Muscle layer of duodenum (tissue), 2 donors: ENCODE measurements around the gene WDR18.
A peak's percentile ranks its signal among the peaks of the same experiment; 100 is the strongest.

Experiments
- H3K27ac ChIP-seq: one replicate; pipeline ENCODE4 v1.7.0; 2013; ENCODE audit warnings: mild to moderate bottlenecking, low read length
- H3K27me3 ChIP-seq: one replicate; pipeline ENCODE4 v1.7.0; 2013; ENCODE audit warnings: low read depth, mild to moderate bottlenecking, control low read depth, low read length
- H3K36me3 ChIP-seq, 2 donors: one replicate each; pipeline ENCODE4 v1.7.0; 2013; ENCODE audit warnings: low read length in 2 of 2, control low read depth in 1 of 2, mild to moderate bottlenecking in 1 of 2; ENCODE audit not compliant: insufficient read depth in 2 of 2, control insufficient read depth in 1 of 2
- H3K4me1 ChIP-seq, 2 donors: one replicate each; pipeline ENCODE4 v1.7.0; 2013; ENCODE audit warnings: low read length in 2 of 2, mild to moderate bottlenecking in 2 of 2, control low read depth in 1 of 2, moderate library complexity in 1 of 2; ENCODE audit not compliant: insufficient read depth in 2 of 2, control insufficient read depth in 1 of 2
- H3K4me3 ChIP-seq, 2 donors: one replicate each; pipeline ENCODE4 v1.7.0; 2013; ENCODE audit warnings: low read length in 2 of 2, low read depth in 1 of 2, mild to moderate bottlenecking in 1 of 2
- H3K9me3 ChIP-seq, 2 donors: one replicate each; pipeline ENCODE4 v1.7.0; 2013; ENCODE audit warnings: low read length in 2 of 2, control low read depth in 1 of 2, mild to moderate bottlenecking in 1 of 2; ENCODE audit not compliant: control insufficient read depth in 1 of 2
- donor health status: healthy.

Gene WDR18, protein sequence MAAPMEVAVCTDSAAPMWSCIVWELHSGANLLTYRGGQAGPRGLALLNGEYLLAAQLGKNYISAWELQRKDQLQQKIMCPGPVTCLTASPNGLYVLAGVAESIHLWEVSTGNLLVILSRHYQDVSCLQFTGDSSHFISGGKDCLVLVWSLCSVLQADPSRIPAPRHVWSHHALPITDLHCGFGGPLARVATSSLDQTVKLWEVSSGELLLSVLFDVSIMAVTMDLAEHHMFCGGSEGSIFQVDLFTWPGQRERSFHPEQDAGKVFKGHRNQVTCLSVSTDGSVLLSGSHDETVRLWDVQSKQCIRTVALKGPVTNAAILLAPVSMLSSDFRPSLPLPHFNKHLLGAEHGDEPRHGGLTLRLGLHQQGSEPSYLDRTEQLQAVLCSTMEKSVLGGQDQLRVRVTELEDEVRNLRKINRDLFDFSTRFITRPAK

DNA sequence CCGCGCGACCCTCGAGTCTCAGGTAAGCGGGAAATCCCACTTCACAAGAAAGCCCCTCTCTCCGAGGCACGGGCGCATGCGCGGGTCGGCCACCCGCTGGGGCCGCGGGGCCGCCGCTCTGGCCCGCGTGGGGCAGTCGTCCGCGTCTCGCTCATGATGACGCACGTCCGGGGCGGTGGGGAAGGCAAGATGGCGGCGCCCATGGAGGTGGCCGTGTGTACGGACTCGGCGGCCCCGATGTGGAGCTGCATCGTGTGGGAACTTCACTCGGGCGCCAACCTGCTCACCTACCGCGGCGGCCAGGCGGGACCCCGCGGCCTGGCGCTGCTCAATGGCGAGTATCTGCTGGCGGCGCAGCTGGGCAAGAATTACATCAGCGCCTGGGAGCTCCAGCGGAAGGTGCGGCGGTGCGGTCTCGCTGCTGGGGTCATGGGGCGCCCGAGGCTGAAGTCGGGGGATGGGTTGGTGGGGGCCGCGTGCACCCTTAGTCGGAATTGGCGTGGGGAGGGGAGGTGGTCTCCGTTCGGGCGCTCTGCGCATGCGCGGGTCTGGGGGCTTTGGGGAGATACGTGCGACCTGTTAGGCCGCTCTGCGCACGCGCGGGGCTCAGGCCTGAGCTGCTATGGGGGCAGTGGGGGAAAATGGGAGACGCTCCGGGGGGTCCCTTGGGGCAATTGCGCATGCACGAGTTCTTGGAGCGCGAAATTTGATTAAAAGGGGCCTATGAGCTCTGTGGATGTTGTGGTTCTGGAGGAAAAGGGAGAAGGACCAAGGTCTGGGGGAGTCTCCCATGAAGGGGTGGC lies at the start of gene WDR18:
WDR18 (plus strand) TSS at position 181 of the 803 bp plus-strand sequence; CDS start at position 190, 9 bp downstream.
- no peaks in the 10 kb centered on the region for H3K9me3 ChIP-seq
- peak within 1 kb of the TSS; percentile 60 for H3K27ac ChIP-seq
- H3K4me3 ChIP-seq: peak within 1 kb of the TSS; percentile 76 to 96
- peaks cover 4 to 25% of the 10 kb centered on the region in 2 donors for H3K36me3 ChIP-seq
- H3K27me3 ChIP-seq: no peaks in the 10 kb centered on the region
- peaks cover 0 to 24% of the 10 kb centered on the region in 2 donors for H3K4me1 ChIP-seq

DNA sequence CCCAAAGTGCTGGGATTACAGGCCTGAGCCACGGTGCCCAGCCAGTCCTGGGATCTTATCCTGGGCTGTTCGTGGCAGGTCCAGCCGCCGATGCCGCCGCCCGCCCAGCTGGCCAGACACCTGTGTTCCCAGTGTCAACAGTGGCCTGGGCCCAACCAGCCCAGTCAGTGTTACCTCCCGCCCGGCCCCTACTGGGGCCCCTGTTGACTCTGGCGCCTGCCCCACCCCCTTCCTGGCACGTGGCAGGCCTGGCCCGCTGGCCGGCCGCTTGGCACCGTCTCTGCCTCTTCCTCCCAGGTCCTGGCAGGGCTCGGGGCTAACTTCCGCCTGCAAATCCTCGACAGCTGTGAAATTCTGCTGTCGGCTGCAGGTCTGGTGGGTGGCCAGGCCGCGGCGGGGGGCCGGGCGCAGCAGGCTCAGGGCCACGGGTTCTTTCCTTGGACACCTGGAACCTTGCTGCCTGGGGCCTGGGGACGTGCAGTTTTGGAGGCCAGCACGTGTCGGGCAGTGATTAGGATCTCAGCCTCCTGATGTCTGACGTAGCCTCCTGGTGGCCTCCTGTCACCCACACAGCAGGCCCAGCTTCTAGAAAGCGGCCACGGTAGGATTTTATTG lies 49.2 kb upstream of the WDR18 start:
- peaks cover 0 to under 1% of the 10 kb centered on the region in 2 donors for H3K36me3 ChIP-seq
- H3K27ac ChIP-seq: no peak overlapping the region
- no peaks in the 10 kb centered on the region for H3K27me3 ChIP-seq
- H3K4me3 ChIP-seq: no peak overlapping the region
- H3K9me3 ChIP-seq: no peaks in the 10 kb centered on the region
- peaks cover 0 to 36% of the 10 kb centered on the region in 2 donors for H3K4me1 ChIP-seq

DNA sequence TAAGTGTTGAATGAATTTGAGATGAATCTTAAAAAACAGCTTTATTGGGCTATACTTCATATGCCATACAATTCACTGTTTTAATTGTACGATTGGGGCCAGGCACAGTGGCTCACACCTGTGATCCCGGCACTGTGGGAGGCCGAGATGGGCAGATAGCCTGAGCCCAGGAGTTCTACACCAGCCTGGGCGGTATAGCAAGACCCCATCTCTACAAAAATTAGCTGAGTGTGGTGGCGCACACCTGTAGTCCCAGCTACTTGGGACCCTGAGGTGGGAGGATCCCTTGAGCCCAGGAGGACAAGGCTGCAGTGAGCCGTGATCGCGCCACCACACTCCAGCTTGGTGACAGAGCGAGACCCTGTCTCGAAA lies 48.0 kb upstream of the WDR18 start:
- Histone ChIP-seq H3K4me3 (no peak overlapping the region), H3K27ac (no peak overlapping the region), H3K4me1 (peaks cover under 1 to 47% of the 10 kb centered on the region in 2 donors), H3K27me3 (no peaks in the 10 kb centered on the region), H3K9me3 (no peaks in the 10 kb centered on the region), H3K36me3 (no peaks in the 10 kb centered on the region)

DNA sequence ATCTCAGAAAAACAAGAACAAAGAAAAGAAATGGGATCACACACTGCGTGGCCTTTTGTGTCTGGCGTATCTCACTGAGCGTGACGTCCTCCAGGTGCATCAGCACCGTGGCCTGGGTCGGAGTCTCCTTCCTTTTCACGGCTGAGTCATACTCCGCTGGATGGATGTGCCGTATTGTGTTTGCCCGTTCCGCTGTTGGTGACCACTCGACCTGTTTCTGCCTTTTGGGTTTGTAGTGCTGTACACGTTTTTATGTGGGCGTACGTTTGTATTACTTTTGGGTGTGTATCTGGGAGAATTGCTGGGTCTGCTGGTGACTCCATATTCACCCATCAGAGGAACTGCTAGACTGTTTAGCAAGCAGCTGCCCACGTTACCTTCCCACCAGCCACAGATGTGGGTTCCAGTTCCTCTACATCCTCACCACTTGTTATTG lies 46.9 kb upstream of the WDR18 start:
- H3K36me3 ChIP-seq: no peaks in the 10 kb centered on the region
- no peak overlapping the region for H3K27ac ChIP-seq
- H3K27me3 ChIP-seq: no peaks in the 10 kb centered on the region
- no peaks in the 10 kb centered on the region for H3K9me3 ChIP-seq
- H3K4me1 ChIP-seq: peaks cover 4 to 46% of the 10 kb centered on the region in 2 donors
- no peak overlapping the region for H3K4me3 ChIP-seq

DNA sequence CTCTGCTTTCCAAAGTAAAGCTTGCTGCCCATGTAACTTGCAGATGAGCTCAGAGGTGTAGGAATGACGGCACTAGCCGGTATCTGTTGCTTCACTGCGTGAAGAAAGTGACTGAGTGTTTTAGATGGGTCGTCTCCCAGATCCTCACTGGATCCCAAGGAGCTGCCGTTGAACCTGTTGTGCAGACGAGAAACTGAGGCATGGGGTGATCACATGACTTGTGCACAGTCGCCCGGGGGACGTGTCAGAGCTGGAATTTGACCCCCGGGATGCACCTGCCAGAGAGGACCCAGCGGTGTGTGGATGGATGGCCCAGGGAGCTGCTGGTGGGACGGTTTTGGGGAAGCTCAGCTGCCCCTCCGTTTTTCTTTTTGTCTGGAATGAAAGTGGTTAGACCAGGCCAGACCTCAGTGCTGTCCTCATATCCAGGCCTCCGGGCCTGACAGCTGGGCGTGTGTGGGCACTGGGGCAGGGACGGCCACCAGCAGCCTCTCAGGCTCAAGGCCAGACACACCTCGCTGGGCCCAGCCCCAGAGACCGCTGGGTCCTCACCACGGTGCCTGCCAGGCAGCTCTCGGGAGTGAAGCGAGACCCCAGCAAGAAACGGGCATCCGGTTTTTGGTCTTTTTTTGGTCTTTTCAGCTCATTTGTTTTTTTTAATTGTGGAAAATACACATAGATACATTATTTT lies 45.8 kb upstream of the WDR18 start:
- no peaks in the 10 kb centered on the region for H3K27me3 ChIP-seq
- no peaks in the 10 kb centered on the region for H3K9me3 ChIP-seq
- no peak overlapping the region for H3K27ac ChIP-seq
- H3K36me3 ChIP-seq: no peaks in the 10 kb centered on the region
- peaks cover 4 to 35% of the 10 kb centered on the region in 2 donors for H3K4me1 ChIP-seq
- no peak overlapping the region for H3K4me3 ChIP-seq

DNA sequence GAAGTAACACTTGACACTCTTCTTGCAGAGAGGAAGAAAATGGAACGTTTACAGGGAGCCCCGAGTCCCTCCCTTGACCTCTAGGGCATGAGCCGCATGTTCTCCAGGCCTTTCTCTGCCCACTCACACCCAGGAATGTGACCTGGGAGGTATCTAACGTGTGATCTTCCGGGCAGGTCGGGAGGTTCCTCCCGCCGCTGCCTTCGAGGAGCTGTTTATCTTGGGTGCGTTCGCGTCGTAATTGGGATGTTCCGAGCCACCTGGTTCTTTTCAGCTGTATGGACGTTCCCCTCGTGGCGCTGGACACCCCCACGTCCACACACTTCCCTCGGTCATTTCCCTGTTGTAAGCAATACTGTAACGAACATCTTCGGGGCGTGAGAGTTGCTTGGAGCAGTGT lies 44.7 kb upstream of the WDR18 start:
- Histone ChIP-seq H3K4me1 (peaks cover 4 to 25% of the 10 kb centered on the region in 2 donors), H3K27me3 (no peaks in the 10 kb centered on the region), H3K4me3 (no peak overlapping the region), H3K27ac (no peak overlapping the region), H3K36me3 (no peaks in the 10 kb centered on the region), H3K9me3 (no peaks in the 10 kb centered on the region)

DNA sequence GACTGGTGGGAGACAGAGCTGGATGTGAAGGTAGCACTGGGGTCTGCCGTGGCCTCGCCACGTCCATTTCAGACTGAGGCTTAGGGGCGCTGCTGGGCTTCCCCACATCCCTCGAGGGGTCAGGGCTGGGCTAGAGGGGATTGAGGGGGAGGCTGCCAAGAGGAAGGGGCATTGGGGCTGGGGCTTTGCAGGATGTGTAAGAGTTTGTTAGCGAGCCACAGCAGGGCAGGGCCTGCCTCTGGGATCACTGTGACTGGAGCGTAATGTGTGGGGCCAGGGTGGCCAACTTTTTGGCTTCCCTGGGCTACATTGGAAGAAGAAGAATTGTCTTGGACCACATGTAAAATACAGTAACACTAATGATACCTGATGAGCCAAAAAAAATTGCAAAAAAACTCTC lies 44.2 kb upstream of the WDR18 start:
- H3K27ac ChIP-seq: no peak overlapping the region

DNA sequence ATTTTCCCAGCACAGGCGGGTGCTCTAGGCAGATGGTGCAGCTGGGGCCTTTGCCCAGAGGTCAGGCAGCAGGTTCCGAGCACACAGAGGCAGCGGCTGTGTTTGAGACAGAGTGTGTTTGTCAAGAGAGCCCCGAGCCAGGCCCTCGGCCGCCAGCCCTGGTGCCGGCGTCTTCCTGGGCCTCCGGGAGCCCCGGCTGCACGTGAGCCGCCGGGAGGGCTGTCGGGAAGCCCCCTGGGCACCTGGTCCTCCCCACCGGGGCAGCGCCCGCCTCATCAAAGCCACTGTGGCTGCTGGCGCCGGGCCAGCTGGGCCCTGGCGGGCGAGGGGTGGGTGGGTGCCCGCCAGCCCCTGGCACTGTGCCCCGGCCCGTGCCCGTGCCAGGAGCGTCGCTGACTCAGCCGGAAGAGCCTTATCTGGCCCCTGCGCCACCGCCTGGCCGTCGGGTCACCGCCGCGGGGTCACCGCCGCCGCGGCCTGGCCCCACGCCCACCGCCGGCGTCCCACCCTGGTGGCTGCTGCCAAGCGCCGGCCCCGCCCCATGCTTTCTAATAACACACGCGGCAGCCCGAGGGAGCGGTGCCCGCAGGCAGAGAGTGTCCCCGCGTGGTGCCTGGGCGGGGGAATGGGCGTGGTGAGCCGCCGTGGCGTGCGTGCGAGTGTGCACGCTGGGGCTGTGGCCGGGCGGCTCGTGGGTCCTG lies 43.4 kb upstream of the WDR18 start:
- H3K4me1 ChIP-seq: peaks cover 4 to 13% of the 10 kb centered on the region in 2 donors
- H3K27me3 ChIP-seq: no peaks in the 10 kb centered on the region
- H3K27ac ChIP-seq: no peak overlapping the region
- peak overlapping the region; percentile 34 to 51 for H3K4me3 ChIP-seq
- H3K9me3 ChIP-seq: no peaks in the 10 kb centered on the region
- no peaks in the 10 kb centered on the region for H3K36me3 ChIP-seq

More for the DNA sequence above, 44.2 kb upstream of the WDR18 start:
- H3K4me1 ChIP-seq: peaks cover 4 to 20% of the 10 kb centered on the region in 2 donors
- no peaks in the 10 kb centered on the region for H3K36me3 ChIP-seq
- no peaks in the 10 kb centered on the region for H3K27me3 ChIP-seq
- H3K4me3 ChIP-seq: no peak overlapping the region
- no peaks in the 10 kb centered on the region for H3K9me3 ChIP-seq

DNA sequence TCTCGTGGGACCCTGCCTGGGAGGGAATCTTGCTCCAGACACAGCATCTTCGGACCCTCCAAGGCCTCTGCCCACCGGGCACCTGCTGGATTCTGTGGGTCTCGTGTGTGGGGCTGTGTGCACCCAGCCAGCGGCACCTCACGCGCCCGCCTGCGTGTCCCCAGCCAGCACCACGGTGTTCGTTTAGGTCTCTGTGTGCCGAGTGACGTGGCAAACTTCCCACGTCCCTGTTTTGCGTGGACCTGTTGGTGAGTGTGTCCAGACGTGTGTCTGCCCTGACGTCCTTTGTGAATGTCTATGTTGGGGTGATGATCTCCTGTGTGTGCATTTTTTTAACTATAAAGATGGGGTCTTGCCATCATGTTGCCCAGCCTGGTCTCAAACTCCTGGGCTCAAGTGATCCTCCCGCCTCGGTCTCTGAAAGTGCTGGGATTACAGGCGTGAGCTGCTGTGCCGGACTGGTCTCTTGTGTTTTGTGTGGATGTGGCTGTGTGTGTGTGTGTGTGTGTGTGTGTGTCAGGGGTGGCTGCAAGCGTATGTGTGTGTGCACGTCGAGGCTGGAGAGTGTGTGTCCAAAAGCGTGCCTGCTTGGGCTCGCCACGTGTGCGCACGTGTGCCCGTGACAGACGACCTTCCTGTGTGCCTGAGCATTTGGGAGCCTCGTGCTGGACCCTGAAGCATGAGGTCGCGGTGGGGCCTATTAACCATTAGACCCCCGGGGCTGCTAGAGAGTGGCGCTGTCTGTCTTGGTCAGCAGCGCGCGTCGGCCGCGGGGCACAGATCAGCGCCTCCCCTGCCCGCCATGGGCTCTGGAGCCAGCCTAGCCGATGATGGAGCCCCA lies 42.6 kb upstream of the WDR18 start:
- Histone ChIP-seq H3K36me3 (no peaks in the 10 kb centered on the region), H3K27ac (no peak overlapping the region), H3K27me3 (no peaks in the 10 kb centered on the region), H3K4me1 (peaks cover 4 to 13% of the 10 kb centered on the region in 2 donors), H3K4me3 (peak overlapping the region; percentile 34 to 51), H3K9me3 (no peaks in the 10 kb centered on the region)
